GM23338 (cell line): ENCODE data around the gene GAP43. TPM values are rescaled to one million over a fixed set of nuclear protein-coding genes. Genes with fewer than 3 reads are reported as not detected.

ENCODE experiments used
- ATAC-seq: fragments of 200-7000 bp; cut with Tn5 transposase; 3 replicates; pipeline ENCODE4 v1.9.1; 2020
- DNase-seq: peaks from one replicate; pipeline ENCODE4 v3.0.0-alpha.2; 2015; ENCODE audit warnings: low spot score
- H2AFZ ChIP-seq: fragments of 200-600 bp; sonication (generic); 2 replicates; pipeline ENCODE4 v1.8.0; 2016; ENCODE audit warnings: antibody characterized with exemption, mild to moderate bottlenecking, moderate library complexity
- H3F3A ChIP-seq: fragments of 200-600 bp; sonication (generic); replicated peaks from 2 replicates; pipeline ENCODE4 v1.8.0; 2017; ENCODE audit warnings: antibody characterized with exemption, mixed run types, low read depth
- H3K27ac ChIP-seq: fragments of 200-600 bp; sonication (generic); 2 replicates; pipeline ENCODE4 v1.6.1; 2016; ENCODE audit warnings: low read depth
- H3K27me3 ChIP-seq: fragments of 200-600 bp; sonication (generic); 2 replicates; pipeline ENCODE4 v1.8.0; 2016; ENCODE audit warnings: mild to moderate bottlenecking, mixed run types, moderate library complexity; ENCODE audit not compliant: insufficient read depth
- H3K36me3 ChIP-seq: fragments of 200-600 bp; sonication (generic); 2 replicates; pipeline ENCODE4 v1.8.0; 2016; ENCODE audit warnings: mild to moderate bottlenecking; ENCODE audit not compliant: insufficient read depth
- H3K4me1 ChIP-seq: fragments of 200-600 bp; sonication (generic); 2 replicates; pipeline ENCODE4 v1.8.0; 2016; ENCODE audit warnings: mild to moderate bottlenecking, moderate library complexity; ENCODE audit not compliant: insufficient read depth
- H3K4me2 ChIP-seq: fragments of 200-600 bp; sonication (generic); 2 replicates; pipeline ENCODE4 v1.7.1; 2017; ENCODE audit warnings: mixed run types
- H3K4me3 ChIP-seq: fragments of 200-600 bp; sonication (generic); 2 replicates; pipeline ENCODE4 v1.6.1; 2016; ENCODE audit warnings: mixed run types
- H3K79me2 ChIP-seq: fragments of 200-600 bp; sonication (generic); replicated peaks from 2 replicates; pipeline ENCODE4 v1.8.0; 2017; ENCODE audit warnings: mild to moderate bottlenecking; ENCODE audit not compliant: insufficient read depth
- H3K9me2 ChIP-seq: fragments of 200-600 bp; sonication (generic); 2 replicates; pipeline ENCODE4 v1.8.0; 2017; ENCODE audit not compliant: insufficient read depth
- H4K20me1 ChIP-seq: fragments of 200-600 bp; sonication (generic); replicated peaks from 2 replicates; pipeline ENCODE4 v1.8.0; 2017; ENCODE audit warnings: mild to moderate bottlenecking; ENCODE audit not compliant: insufficient read depth
- H3K27ac Mint-ChIP-seq: 2 replicates; pipeline ENCODE4 v1.8.0; 2020; ENCODE audit warnings: inconsistent platforms, mild to moderate bottlenecking, moderate library complexity, mixed read lengths
- H3K27me3 Mint-ChIP-seq: 3 replicates; pipeline ENCODE4 v1.8.0; 2022; ENCODE audit warnings: low read depth, mild to moderate bottlenecking, moderate library complexity, mixed read lengths, inconsistent platforms; ENCODE audit not compliant: insufficient read depth, poor library complexity
- H3K36me3 Mint-ChIP-seq: 3 replicates; pipeline ENCODE4 v1.8.0; 2021; ENCODE audit warnings: low read depth, mild to moderate bottlenecking, inconsistent platforms, moderate library complexity, mixed read lengths
- H3K4me1 Mint-ChIP-seq: 3 replicates; pipeline ENCODE4 v1.8.0; 2020; ENCODE audit warnings: mild to moderate bottlenecking, inconsistent platforms, mixed read lengths
- H3K4me3 Mint-ChIP-seq: 3 replicates; pipeline ENCODE4 v1.8.0; 2021; ENCODE audit warnings: moderate library complexity, mild to moderate bottlenecking, inconsistent platforms, mixed read lengths
- H3K9me3 Mint-ChIP-seq: 3 replicates; pipeline ENCODE4 v1.8.0; 2020; ENCODE audit warnings: moderate library complexity, mild to moderate bottlenecking, inconsistent platforms, mixed read lengths
- CREB1 ChIP-seq: fragments of 250-450 bp; sonication (Bioruptor Pico); IDR thresholded peaks from 2 replicates; pipeline ENCODE4 v1.5.0; 2020; ENCODE audit warnings: low read depth, mild to moderate bottlenecking, moderate library complexity
- NANOG ChIP-seq: IDR thresholded peaks from 2 replicates; pipeline ENCODE4 v1.6.1; 2016; ENCODE audit warnings: antibody characterized with exemption, borderline replicate concordance
- POLR2AphosphoS5 ChIP-seq: IDR thresholded peaks from 2 replicates; pipeline ENCODE4 v1.6.1; 2016; ENCODE audit warnings: antibody characterized with exemption, low read depth
- ZNF114 ChIP-seq: fragments of 250-450 bp; sonication (Bioruptor Pico); IDR thresholded peaks from 2 replicates; pipeline ENCODE4 v1.5.0; 2020; ENCODE audit warnings: mild to moderate bottlenecking, moderate library complexity
- ZNF331 ChIP-seq: fragments of 250-450 bp; sonication (Bioruptor Pico); IDR thresholded peaks from 2 replicates; pipeline ENCODE4 v1.5.0; 2020; ENCODE audit warnings: low read depth, mild to moderate bottlenecking, moderate library complexity
- polyA plus RNA-seq: library from polyadenylated mRNA; unstranded; fragments of >200 nt; fragmentation: Nextera tagmentation; extraction: Ambion mirVana; gene quantifications from 2 replicates; pipeline ENCODE4 v1.2.1, GENCODE V29; 2016
- total RNA-seq: library from RNA; depleted of rRNA; stranded (reverse); fragments of >200 nt; shearing (Covaris generic); gene quantifications from 2 replicates; pipeline ENCODE4 v1.2.3, GENCODE V29; 2014
- TF ChIP-seq, protein P1 (sequence below): IDR thresholded peaks from one replicate; pipeline ENCODE4 v1.6.1; 2018; ENCODE audit warnings: antibody characterized with exemption; ENCODE audit not compliant: unreplicated experiment
- TF ChIP-seq, protein P2 (sequence below), 2 experiments: fragments of 200-600 bp in 1 of 2; sonication (generic) in 1 of 2; conservative IDR thresholded peaks; 2 replicates each; pipeline versions ENCODE4 v1.5.1 to v1.6.1; 2016 to 2017; ENCODE audit warnings: antibody characterized with exemption in 2 of 2, low read depth in 2 of 2, mild to moderate bottlenecking in 2 of 2, moderate library complexity in 1 of 2

GAP43 gene
- total and polyA plus RNA-seq, 2 experiments from 2014 or later = 16.1 to 48.1 TPM

GRCh38 chr3:115709093-115709492 is 85.8 kb downstream of the GAP43 start:
- Mint-ChIP-seq H3K4me3 (no peak overlapping the region), H3K9me3 (no peaks in the 10 kb centered on the region), H3K27me3 (no peaks in the 10 kb centered on the region), H3K36me3 (no peaks in the 10 kb centered on the region), H3K27ac (no peak overlapping the region), H3K4me1 (peaks cover 38% of the 10 kb centered on the region)
- H3K79me2 ChIP-seq = no peaks in the 10 kb centered on the region
- H3K4me1 ChIP-seq = peaks cover 17% of the 10 kb centered on the region
- H2AFZ ChIP-seq = no peak overlapping the region
- no peaks in the 10 kb centered on the region for H3K9me2 ChIP-seq
- DNase-seq = no peak
- no peaks in the 10 kb centered on the region for H3K36me3 ChIP-seq
- no peak for ATAC-seq
- H3K4me3 ChIP-seq = no peak overlapping the region
- TF ChIP-seq, protein P1, sequence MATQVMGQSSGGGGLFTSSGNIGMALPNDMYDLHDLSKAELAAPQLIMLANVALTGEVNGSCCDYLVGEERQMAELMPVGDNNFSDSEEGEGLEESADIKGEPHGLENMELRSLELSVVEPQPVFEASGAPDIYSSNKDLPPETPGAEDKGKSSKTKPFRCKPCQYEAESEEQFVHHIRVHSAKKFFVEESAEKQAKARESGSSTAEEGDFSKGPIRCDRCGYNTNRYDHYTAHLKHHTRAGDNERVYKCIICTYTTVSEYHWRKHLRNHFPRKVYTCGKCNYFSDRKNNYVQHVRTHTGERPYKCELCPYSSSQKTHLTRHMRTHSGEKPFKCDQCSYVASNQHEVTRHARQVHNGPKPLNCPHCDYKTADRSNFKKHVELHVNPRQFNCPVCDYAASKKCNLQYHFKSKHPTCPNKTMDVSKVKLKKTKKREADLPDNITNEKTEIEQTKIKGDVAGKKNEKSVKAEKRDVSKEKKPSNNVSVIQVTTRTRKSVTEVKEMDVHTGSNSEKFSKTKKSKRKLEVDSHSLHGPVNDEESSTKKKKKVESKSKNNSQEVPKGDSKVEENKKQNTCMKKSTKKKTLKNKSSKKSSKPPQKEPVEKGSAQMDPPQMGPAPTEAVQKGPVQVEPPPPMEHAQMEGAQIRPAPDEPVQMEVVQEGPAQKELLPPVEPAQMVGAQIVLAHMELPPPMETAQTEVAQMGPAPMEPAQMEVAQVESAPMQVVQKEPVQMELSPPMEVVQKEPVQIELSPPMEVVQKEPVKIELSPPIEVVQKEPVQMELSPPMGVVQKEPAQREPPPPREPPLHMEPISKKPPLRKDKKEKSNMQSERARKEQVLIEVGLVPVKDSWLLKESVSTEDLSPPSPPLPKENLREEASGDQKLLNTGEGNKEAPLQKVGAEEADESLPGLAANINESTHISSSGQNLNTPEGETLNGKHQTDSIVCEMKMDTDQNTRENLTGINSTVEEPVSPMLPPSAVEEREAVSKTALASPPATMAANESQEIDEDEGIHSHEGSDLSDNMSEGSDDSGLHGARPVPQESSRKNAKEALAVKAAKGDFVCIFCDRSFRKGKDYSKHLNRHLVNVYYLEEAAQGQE = no peak
- TF ChIP-seq ZNF331 (CRISPR knock-in tag) (no peak), NANOG (no peak)
- TF ChIP-seq, protein P2, sequence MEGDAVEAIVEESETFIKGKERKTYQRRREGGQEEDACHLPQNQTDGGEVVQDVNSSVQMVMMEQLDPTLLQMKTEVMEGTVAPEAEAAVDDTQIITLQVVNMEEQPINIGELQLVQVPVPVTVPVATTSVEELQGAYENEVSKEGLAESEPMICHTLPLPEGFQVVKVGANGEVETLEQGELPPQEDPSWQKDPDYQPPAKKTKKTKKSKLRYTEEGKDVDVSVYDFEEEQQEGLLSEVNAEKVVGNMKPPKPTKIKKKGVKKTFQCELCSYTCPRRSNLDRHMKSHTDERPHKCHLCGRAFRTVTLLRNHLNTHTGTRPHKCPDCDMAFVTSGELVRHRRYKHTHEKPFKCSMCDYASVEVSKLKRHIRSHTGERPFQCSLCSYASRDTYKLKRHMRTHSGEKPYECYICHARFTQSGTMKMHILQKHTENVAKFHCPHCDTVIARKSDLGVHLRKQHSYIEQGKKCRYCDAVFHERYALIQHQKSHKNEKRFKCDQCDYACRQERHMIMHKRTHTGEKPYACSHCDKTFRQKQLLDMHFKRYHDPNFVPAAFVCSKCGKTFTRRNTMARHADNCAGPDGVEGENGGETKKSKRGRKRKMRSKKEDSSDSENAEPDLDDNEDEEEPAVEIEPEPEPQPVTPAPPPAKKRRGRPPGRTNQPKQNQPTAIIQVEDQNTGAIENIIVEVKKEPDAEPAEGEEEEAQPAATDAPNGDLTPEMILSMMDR (conservative IDR thresholded peaks at IDR 0.05; ENCODE audit: low read depth in 2 of 2) = no peak
- no peaks in the 10 kb centered on the region for H4K20me1 ChIP-seq
- H3K27ac ChIP-seq = no peak overlapping the region; the same call in 1 of the 2 replicates
- no peaks in the 10 kb centered on the region for H3F3A ChIP-seq
- H3K27me3 ChIP-seq = no peaks in the 10 kb centered on the region
- H3K4me2 ChIP-seq = no peak overlapping the region

DNA sequence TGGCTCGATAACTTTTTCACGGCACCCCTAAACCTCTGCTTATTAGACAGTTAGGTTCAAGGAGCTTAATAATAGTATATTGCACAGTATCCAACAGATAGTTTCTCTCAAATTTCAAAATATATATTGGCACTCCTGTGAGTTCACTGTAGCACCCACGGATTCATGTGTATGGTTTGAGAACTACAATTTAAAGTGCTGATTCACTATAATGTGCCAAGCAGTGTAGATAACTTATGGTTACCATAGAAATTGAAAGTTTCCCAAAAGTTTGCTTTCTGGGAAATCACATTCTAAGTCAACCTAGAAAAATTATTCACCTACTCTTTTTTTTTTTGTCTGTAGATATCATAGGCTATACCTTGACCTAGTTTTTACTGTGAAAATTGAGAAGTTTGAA is 86.6 kb downstream of the GAP43 start:
- ATAC-seq (no peak), DNase-seq (no peak)
- no peaks in the 10 kb centered on the region for H3K79me2 ChIP-seq
- Mint-ChIP-seq H3K27me3 (no peaks in the 10 kb centered on the region), H3K4me3 (no peak overlapping the region), H3K27ac (no peak overlapping the region), H3K4me1 (peaks cover 38% of the 10 kb centered on the region), H3K36me3 (no peaks in the 10 kb centered on the region), H3K9me3 (no peaks in the 10 kb centered on the region)
- no peak overlapping the region for H3K4me2 ChIP-seq
- H3K27me3 ChIP-seq = no peaks in the 10 kb centered on the region
- H3K36me3 ChIP-seq = no peaks in the 10 kb centered on the region
- no peak overlapping the region for H3K27ac ChIP-seq
- H3F3A ChIP-seq = no peaks in the 10 kb centered on the region
- H4K20me1 ChIP-seq = no peaks in the 10 kb centered on the region
- H2AFZ ChIP-seq = no peak overlapping the region
- H3K4me3 ChIP-seq = no peak overlapping the region
- TF ChIP-seq ZNF331 (CRISPR knock-in tag) (no peak), ZNF114 (no peak), CREB1 (CRISPR knock-in tag) (no peak), POLR2AphosphoS5 (no peak)
- H3K4me1 ChIP-seq = peaks cover 17% of the 10 kb centered on the region
- H3K9me2 ChIP-seq = no peaks in the 10 kb centered on the region
